Astrocyte (in vitro differentiated cells and primary cell): ENCODE results near the gene FOXA2.

Experiments
- EZH2 ChIP-seq: IDR thresholded peaks from 2 replicates; pipeline ENCODE4 v1.6.1; 2012; ENCODE audit warnings: mild to moderate bottlenecking, low read length, inconsistent platforms; ENCODE audit not compliant: insufficient read depth
- TF ChIP-seq, protein P1 (sequence below): IDR thresholded peaks from 2 replicates; pipeline ENCODE4 v1.5.1; 2011; ENCODE audit warnings: low read depth, mild to moderate bottlenecking, inconsistent platforms, low read length, moderate library complexity; ENCODE audit not compliant: insufficient read depth

DNA sequence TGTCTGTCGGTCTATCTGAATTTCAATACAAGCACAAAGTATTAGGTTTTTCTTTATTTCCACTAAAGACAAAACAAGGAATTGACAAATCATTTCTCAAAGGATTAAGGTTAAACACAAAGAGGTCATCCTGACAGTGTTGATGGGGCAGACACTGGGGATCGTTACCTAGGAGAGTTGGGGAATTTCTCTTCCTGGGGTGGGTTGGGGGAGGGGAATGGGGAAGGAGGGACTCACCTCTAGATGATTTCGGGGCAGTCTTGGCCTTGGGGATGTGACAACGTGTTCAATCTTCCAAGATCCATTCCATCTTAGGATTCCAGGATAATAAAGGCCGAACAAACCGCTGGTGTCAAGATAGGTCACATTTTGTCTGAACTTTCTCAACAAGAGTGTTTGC lies 35.4 kb upstream of the FOXA2 start:
- no peak for TF ChIP-seq EZH2
- TF ChIP-seq, protein P1, sequence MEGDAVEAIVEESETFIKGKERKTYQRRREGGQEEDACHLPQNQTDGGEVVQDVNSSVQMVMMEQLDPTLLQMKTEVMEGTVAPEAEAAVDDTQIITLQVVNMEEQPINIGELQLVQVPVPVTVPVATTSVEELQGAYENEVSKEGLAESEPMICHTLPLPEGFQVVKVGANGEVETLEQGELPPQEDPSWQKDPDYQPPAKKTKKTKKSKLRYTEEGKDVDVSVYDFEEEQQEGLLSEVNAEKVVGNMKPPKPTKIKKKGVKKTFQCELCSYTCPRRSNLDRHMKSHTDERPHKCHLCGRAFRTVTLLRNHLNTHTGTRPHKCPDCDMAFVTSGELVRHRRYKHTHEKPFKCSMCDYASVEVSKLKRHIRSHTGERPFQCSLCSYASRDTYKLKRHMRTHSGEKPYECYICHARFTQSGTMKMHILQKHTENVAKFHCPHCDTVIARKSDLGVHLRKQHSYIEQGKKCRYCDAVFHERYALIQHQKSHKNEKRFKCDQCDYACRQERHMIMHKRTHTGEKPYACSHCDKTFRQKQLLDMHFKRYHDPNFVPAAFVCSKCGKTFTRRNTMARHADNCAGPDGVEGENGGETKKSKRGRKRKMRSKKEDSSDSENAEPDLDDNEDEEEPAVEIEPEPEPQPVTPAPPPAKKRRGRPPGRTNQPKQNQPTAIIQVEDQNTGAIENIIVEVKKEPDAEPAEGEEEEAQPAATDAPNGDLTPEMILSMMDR: no peak
